ENCODE data around the gene MUC16. TPM values are rescaled to one million over a fixed set of nuclear protein-coding genes. Genes with fewer than 3 reads are reported as not detected.

MUC16 gene
- total RNA-seq, 1 donor from 2014 or later: 119 TPM

DNA sequence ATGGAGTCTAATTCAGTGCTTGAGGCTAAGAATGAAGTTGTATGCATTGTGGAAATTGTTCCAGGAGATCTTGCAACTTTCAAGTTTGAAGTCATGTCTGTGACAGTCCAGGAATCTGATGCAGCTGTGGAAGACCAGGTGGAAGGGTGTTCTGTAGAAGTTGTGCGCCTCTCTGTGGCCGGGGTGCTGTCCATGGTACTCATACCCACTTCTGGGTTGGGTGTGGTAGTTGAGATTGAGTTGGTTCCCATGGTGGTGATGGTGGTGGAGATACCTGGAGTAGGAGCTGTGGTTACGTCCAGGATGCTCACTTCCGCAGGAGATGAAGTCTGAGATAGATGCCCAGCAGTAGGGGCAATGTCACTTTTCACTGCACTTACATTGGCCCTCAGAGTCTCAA lies 44.3 kb downstream of the MUC16 start:
- Mint-ChIP-seq H3K4me3 (peak overlapping the region; percentile 23), H3K4me1 (ENCODE audit: unreplicated experiment) (no peaks in the 10 kb centered on the region), H3K27me3 (no peaks in the 10 kb centered on the region), H3K36me3 (peaks cover 33% of the 10 kb centered on the region), H3K27ac (no peak overlapping the region), H3K9me3 (peaks cover 13% of the 10 kb centered on the region)
- DNase-seq (ENCODE audit: extremely low spot score, unreplicated experiment): no peak
- TF ChIP-seq, protein P1, sequence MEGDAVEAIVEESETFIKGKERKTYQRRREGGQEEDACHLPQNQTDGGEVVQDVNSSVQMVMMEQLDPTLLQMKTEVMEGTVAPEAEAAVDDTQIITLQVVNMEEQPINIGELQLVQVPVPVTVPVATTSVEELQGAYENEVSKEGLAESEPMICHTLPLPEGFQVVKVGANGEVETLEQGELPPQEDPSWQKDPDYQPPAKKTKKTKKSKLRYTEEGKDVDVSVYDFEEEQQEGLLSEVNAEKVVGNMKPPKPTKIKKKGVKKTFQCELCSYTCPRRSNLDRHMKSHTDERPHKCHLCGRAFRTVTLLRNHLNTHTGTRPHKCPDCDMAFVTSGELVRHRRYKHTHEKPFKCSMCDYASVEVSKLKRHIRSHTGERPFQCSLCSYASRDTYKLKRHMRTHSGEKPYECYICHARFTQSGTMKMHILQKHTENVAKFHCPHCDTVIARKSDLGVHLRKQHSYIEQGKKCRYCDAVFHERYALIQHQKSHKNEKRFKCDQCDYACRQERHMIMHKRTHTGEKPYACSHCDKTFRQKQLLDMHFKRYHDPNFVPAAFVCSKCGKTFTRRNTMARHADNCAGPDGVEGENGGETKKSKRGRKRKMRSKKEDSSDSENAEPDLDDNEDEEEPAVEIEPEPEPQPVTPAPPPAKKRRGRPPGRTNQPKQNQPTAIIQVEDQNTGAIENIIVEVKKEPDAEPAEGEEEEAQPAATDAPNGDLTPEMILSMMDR (conservative IDR thresholded peaks at IDR 0.05): no peak

Other genes with a start within 250 kb of the MUC16 start
- gene ZNF558, start 178.1 kb downstream of the MUC16 start, total RNA-seq (ENCODE audit: low replicate concordance): 21.5 and 53.9 TPM in 2 replicates
- gene MBD3L1, start 178.0 kb downstream of the MUC16 start, total RNA-seq (ENCODE audit: low replicate concordance): not detected in 2 replicates
- 0.31 TPM in 1 of 2 replicates, not detected in the other for gene OR1M1, start 76.7 kb upstream of the MUC16 start, total RNA-seq (ENCODE audit: low replicate concordance)
- 0.10 TPM in 1 of 2 replicates, not detected in the other for gene OR7G2, start 97.1 kb upstream of the MUC16 start, total RNA-seq (ENCODE audit: low replicate concordance)
- gene OR7G1, start 105.4 kb upstream of the MUC16 start, total RNA-seq (ENCODE audit: low replicate concordance): not detected in 2 replicates
- not detected in 2 replicates for gene OR7G3, start 116.5 kb upstream of the MUC16 start, total RNA-seq (ENCODE audit: low replicate concordance)
- 40.3 and 40.5 TPM in 2 replicates for gene ZNF317, start 130.0 kb upstream of the MUC16 start, total RNA-seq (ENCODE audit: low replicate concordance)
- 0.57 and 1.3 TPM in 2 replicates for gene OR7D2, start 168.6 kb upstream of the MUC16 start, total RNA-seq (ENCODE audit: low replicate concordance)
- gene OR7D4, start 209.2 kb upstream of the MUC16 start, total RNA-seq (ENCODE audit: low replicate concordance): not detected in 2 replicates
- not detected in 2 replicates for gene OR7E24, start 240.5 kb upstream of the MUC16 start, total RNA-seq (ENCODE audit: low replicate concordance)

All from type B pancreatic cell (in vitro differentiated cells).